K562 (cell line): ENCODE data around the gene TMEM107. TPM values are rescaled to one million over a fixed set of nuclear protein-coding genes. Genes with fewer than 3 reads are reported as not detected.

Experiments
- BRF2 ChIP-seq: IDR thresholded peaks from 3 replicates; pipeline ENCODE4 v1.6.1; 2011; ENCODE audit warnings: borderline replicate concordance, mild to moderate bottlenecking; ENCODE audit not compliant: insufficient read length, insufficient read depth
- CREM ChIP-seq: IDR thresholded peaks from 2 replicates; pipeline ENCODE4 v1.6.1; 2014; ENCODE audit warnings: antibody characterized with exemption, low read depth
- ELF2 ChIP-seq: fragments of 250-450 bp; sonication (Bioruptor Pico); IDR thresholded peaks from 2 replicates; pipeline ENCODE4 v1.5.0; 2021; ENCODE audit warnings: mild to moderate bottlenecking
- ETV5 ChIP-seq: sonication (generic); formaldehyde crosslinking; IDR thresholded peaks from 2 replicates; pipeline ENCODE4 v1.4.0; 2020; ENCODE audit warnings: low read depth, mild to moderate bottlenecking, missing genetic modification reagents
- GTF2A2 ChIP-seq: IDR thresholded peaks from 2 replicates; pipeline ENCODE4 v1.6.1; 2016; ENCODE audit warnings: mild to moderate bottlenecking, missing genetic modification characterization, missing compliant biosample characterization
- HSF4 ChIP-seq: fragments of 250-450 bp; sonication (Bioruptor Pico); IDR thresholded peaks from 2 replicates; pipeline ENCODE4 v2.1.2; 2022; ENCODE audit warnings: mild to moderate bottlenecking, moderate library complexity, borderline replicate concordance
- IFI16 ChIP-seq: fragments of 250-450 bp; sonication (Bioruptor Pico); IDR thresholded peaks from 2 replicates; pipeline ENCODE4 v2.1.2; 2022; ENCODE audit warnings: mild to moderate bottlenecking, inconsistent platforms
- MEF2A ChIP-seq: IDR thresholded peaks from 2 replicates; pipeline ENCODE4 v1.6.1; 2011; ENCODE audit warnings: low read depth, mild to moderate bottlenecking, low read length, moderate library complexity; ENCODE audit not compliant: control insufficient read depth
- SETDB1 ChIP-seq: IDR thresholded peaks from one replicate; pipeline ENCODE4 v1.6.1; 2012; ENCODE audit warnings: low read length, control low read depth, inconsistent platforms
- SUPT5H ChIP-seq: fragments of 450-650 bp; IDR thresholded peaks from 2 replicates; pipeline ENCODE4 v1.6.1; 2016
- TCF3 ChIP-seq: sonication (generic); formaldehyde crosslinking; IDR thresholded peaks from 2 replicates; pipeline ENCODE4 v1.4.0; 2020; ENCODE audit warnings: mild to moderate bottlenecking, missing genetic modification reagents
- TEAD1 ChIP-seq, 2 experiments: fragments of 450-650 bp in 1 of 2; sonication (generic) in 1 of 2; formaldehyde crosslinking; IDR thresholded peaks; 2 replicates each; pipeline versions ENCODE4 v1.4.0 to v1.8.0; 2020 to 2022; ENCODE audit warnings: mild to moderate bottlenecking in 2 of 2, missing genetic modification reagents in 1 of 2
- USF1 ChIP-seq: sonication (generic); formaldehyde crosslinking; IDR thresholded peaks from 2 replicates; pipeline ENCODE4 v1.9.0; 2022; ENCODE audit warnings: mild to moderate bottlenecking, missing genetic modification reagents
- ZNF212 ChIP-seq: fragments of 450-650 bp; formaldehyde crosslinking; IDR thresholded peaks from 2 replicates; pipeline ENCODE4 v1.4.0; 2020; ENCODE audit warnings: mild to moderate bottlenecking
- ZNF589 ChIP-seq: fragments of 200-800 bp; sonication (Bioruptor generic); IDR thresholded peaks from 2 replicates; pipeline ENCODE4 v1.6.1; 2016; ENCODE audit warnings: low read depth, missing genetic modification characterization, missing compliant biosample characterization
- ZNF644 ChIP-seq: fragments of 200-800 bp; sonication (Bioruptor generic); IDR thresholded peaks from 2 replicates; pipeline ENCODE4 v1.6.1; 2016; ENCODE audit warnings: low read depth, missing genetic modification characterization, missing compliant biosample characterization
- ZNF695 ChIP-seq: fragments of 450-650 bp; formaldehyde crosslinking; IDR thresholded peaks from 2 replicates; pipeline ENCODE4 v1.4.0; 2020; ENCODE audit warnings: mild to moderate bottlenecking, moderate library complexity
- polyA plus RNA-seq, 8 experiments: library from polyadenylated mRNA; depleted of rRNA in 4 of 8; stranded (reverse) in 5 of 8; unstranded in 3 of 8; fragments of >200 nt; fragmentation: Nextera tagmentation in 2 of 8; fragmentation: Illumina TruSeq in 1 of 8; extraction: Ambion mirVana in 2 of 8; extraction: Trizol in 1 of 8; gene quantifications; 2 replicates each; pipeline versions ENCODE4 v1.2.1 to v1.2.3, GENCODE V29; 2011 to 2014; ENCODE audit warnings: inconsistent platforms in 1 of 8, missing spikeins in 1 of 8
- total RNA-seq, 7 experiments: library from RNA; depleted of rRNA in 6 of 7; stranded (reverse); fragments of >200 nt in 6 of 7; fragmentation: Illumina TruSeq in 2 of 7; extraction: Trizol in 2 of 7; gene quantifications; 2 replicates each; pipeline versions ENCODE4 v1.2.1 to v1.2.3, GENCODE V29; 2011 to 2021; ENCODE audit warnings: low replicate concordance in 1 of 7
- TF ChIP-seq, protein P1 (sequence below): IDR thresholded peaks from 3 replicates; pipeline ENCODE4 v1.6.1; 2011; ENCODE audit warnings: borderline replicate concordance, mild to moderate bottlenecking, moderate library complexity; ENCODE audit not compliant: insufficient read length; ENCODE audit errors: extremely low read depth
- TF ChIP-seq, protein P2 (sequence below): sonication (generic); formaldehyde crosslinking; IDR thresholded peaks from 2 replicates; pipeline ENCODE4 v1.9.0; 2022; ENCODE audit warnings: mild to moderate bottlenecking, missing genetic modification reagents
- TF ChIP-seq, protein P3 (sequence below): fragments of 250-450 bp; sonication (Bioruptor Pico); IDR thresholded peaks from 2 replicates; pipeline ENCODE4 v1.5.0; 2021; ENCODE audit warnings: mild to moderate bottlenecking, borderline replicate concordance

TMEM107 gene
- total and polyA plus RNA-seq, 9 of the 15 experiments (the other 6 are each of a cell fraction or from before 2014, with no cell fraction given) = 7.1 to 26.2 (median 16.9) TPM

GRCh38 chr17:8222630-8223355 is 46.6 kb upstream of the TMEM107 start (continued):
- TF ChIP-seq, protein P1, sequence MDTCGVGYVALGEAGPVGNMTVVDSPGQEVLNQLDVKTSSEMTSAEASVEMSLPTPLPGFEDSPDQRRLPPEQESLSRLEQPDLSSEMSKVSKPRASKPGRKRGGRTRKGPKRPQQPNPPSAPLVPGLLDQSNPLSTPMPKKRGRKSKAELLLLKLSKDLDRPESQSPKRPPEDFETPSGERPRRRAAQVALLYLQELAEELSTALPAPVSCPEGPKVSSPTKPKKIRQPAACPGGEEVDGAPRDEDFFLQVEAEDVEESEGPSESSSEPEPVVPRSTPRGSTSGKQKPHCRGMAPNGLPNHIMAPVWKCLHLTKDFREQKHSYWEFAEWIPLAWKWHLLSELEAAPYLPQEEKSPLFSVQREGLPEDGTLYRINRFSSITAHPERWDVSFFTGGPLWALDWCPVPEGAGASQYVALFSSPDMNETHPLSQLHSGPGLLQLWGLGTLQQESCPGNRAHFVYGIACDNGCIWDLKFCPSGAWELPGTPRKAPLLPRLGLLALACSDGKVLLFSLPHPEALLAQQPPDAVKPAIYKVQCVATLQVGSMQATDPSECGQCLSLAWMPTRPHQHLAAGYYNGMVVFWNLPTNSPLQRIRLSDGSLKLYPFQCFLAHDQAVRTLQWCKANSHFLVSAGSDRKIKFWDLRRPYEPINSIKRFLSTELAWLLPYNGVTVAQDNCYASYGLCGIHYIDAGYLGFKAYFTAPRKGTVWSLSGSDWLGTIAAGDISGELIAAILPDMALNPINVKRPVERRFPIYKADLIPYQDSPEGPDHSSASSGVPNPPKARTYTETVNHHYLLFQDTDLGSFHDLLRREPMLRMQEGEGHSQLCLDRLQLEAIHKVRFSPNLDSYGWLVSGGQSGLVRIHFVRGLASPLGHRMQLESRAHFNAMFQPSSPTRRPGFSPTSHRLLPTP = peak; percentile 85
- no peak for TF ChIP-seq ELF2
- TF ChIP-seq, protein P2, sequence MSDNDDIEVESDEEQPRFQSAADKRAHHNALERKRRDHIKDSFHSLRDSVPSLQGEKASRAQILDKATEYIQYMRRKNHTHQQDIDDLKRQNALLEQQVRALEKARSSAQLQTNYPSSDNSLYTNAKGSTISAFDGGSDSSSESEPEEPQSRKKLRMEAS (CRISPR knock-in tag) = peak; percentile 44; the same call in 1 of the 2 replicates
- TF ChIP-seq ZNF589 (CRISPR knock-in tag) = no peak
- TF ChIP-seq ZNF644 (tag) = no peak
- peak; percentile 65 for TF ChIP-seq SUPT5H
- TF ChIP-seq, protein P3, sequence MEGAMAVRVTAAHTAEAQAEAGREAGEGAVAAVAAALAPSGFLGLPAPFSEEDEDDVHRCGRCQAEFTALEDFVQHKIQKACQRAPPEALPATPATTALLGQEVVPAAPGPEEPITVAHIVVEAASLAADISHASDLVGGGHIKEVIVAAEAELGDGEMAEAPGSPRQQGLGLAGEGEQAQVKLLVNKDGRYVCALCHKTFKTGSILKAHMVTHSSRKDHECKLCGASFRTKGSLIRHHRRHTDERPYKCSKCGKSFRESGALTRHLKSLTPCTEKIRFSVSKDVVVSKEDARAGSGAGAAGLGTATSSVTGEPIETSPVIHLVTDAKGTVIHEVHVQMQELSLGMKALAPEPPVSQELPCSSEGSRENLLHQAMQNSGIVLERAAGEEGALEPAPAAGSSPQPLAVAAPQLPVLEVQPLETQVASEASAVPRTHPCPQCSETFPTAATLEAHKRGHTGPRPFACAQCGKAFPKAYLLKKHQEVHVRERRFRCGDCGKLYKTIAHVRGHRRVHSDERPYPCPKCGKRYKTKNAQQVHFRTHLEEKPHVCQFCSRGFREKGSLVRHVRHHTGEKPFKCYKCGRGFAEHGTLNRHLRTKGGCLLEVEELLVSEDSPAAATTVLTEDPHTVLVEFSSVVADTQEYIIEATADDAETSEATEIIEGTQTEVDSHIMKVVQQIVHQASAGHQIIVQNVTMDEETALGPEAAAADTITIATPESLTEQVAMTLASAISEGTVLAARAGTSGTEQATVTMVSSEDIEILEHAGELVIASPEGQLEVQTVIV (CRISPR knock-in tag) = no peak
- TF ChIP-seq USF1 (CRISPR knock-in tag) = no peak
- no peak for TF ChIP-seq IFI16 (CRISPR knock-in tag)
- TF ChIP-seq GTF2A2 (tag) = no peak
- TF ChIP-seq HSF4 (CRISPR knock-in tag) = no peak
- peak; percentile 59; the same call in 1 of the 2 replicates for TF ChIP-seq ZNF212 (CRISPR knock-in tag)
- TF ChIP-seq TEAD1 (CRISPR knock-in tag; IDR thresholded peaks at IDR 0.05) = peak in 1 of 2 experiments; percentile 83; a peak in 2 of 4 replicates
- TF ChIP-seq ZNF695 (CRISPR knock-in tag) = no peak
- no peak for TF ChIP-seq SETDB1
- TF ChIP-seq BRF2 = no peak
- TF ChIP-seq CREM = peak; percentile 75
- TF ChIP-seq MEF2A = no peak
- no peak for TF ChIP-seq ETV5 (CRISPR knock-in tag)
- no peak for TF ChIP-seq TCF3 (CRISPR knock-in tag)
